Fibroblast of villous mesenchyme (primary cell): ENCODE results near the gene TMEM253. TPM values are rescaled to one million over a fixed set of nuclear protein-coding genes. Genes with fewer than 3 reads are reported as not detected.

Source experiments
- DNase-seq: peaks from one replicate; pipeline ENCODE4 v3.0.0-alpha.2; 2010; ENCODE audit warnings: low read depth
- H3K4me3 ChIP-seq: 2 replicates; pipeline ENCODE4 v1.5.1; 2011; ENCODE audit warnings: low read depth, mild to moderate bottlenecking, low read length
- CTCF ChIP-seq: IDR thresholded peaks from 2 replicates; pipeline ENCODE4 v1.5.1; 2012; ENCODE audit warnings: low read depth, mild to moderate bottlenecking, low read length; ENCODE audit not compliant: insufficient read depth
- total RNA-seq: library from RNA; depleted of rRNA; stranded (reverse); fragments of >200 nt; gene quantifications from 2 replicates; pipeline ENCODE4 v1.2.3, GENCODE V29; 2012

Gene TMEM253
- total RNA-seq, 1 donor = not detected

- TF ChIP-seq CTCF = no peak
- no peak for DNase-seq
- H3K4me3 ChIP-seq = no peak overlapping the region
Measured at GRCh38 chr14:21078287-21078686, 22.6 kb upstream of the TMEM253 start.

- DNase-seq = no peak
- no peak for TF ChIP-seq CTCF
- no peak overlapping the region for H3K4me3 ChIP-seq
Measured at GRCh38 chr14:21078726-21079125, 22.1 kb upstream of the TMEM253 start.

GRCh38 chr14:21081521-21082142 lies 19.2 kb upstream of the TMEM253 start:
- H3K4me3 ChIP-seq = no peak overlapping the region
- DNase-seq = no peak
- TF ChIP-seq CTCF = no peak

- H3K4me3 ChIP-seq = no peak overlapping the region
- TF ChIP-seq CTCF = no peak
- no peak for DNase-seq
Measured at GRCh38 chr14:21083565-21084325, 17.1 kb upstream of the TMEM253 start.

GRCh38 chr14:21084396-21084795 lies 16.5 kb upstream of the TMEM253 start:
- H3K4me3 ChIP-seq = no peak overlapping the region
- TF ChIP-seq CTCF = no peak
- DNase-seq = no peak

- DNase-seq = peak; percentile 41
- no peak overlapping the region for H3K4me3 ChIP-seq
- no peak for TF ChIP-seq CTCF
Measured at GRCh38 chr14:21084998-21085853, 15.6 kb upstream of the TMEM253 start.
